RWPE1 (cell line): ENCODE results near the gene HOXD12.

Source experiments
- CTCF ChIA-PET: fragments of 350-600 bp; sonication (Branson Sonifier 250); formaldehyde crosslinking; extraction: SDS; loops from one replicate; lab custom pipeline; 2021; lab: Yijun Ruan, JAX
- POLR2A ChIA-PET: fragments of 400-600 bp; formaldehyde crosslinking; extraction: SDS; loops from one replicate; lab custom pipeline; 2020; ENCODE audit warnings: antibody characterized with exemption; ENCODE audit not compliant: low non-redundant PET; lab: Yijun Ruan, JAX
- DNase-seq: peaks from one replicate; pipeline ENCODE4 v3.0.0; 2012; ENCODE audit warnings: low spot score
- H3K27ac ChIP-seq: fragments of 450-650 bp; 2 replicates; pipeline ENCODE4 v1.5.1; 2017
- CTCF ChIP-seq: fragments of 450-650 bp; conservative IDR thresholded peaks from 2 replicates; pipeline ENCODE4 v1.5.1; 2017; ENCODE audit warnings: low read depth, mild to moderate bottlenecking

HOXD12 gene

GRCh38 chr2:176089843-176090395 lies 9.7 kb upstream of the HOXD12 start:
- ChIA-PET POLR2A (no interaction called here), CTCF (interaction anchor here (0.6 to 0.7 kb wide), 2 partner anchors 10 to 247 kb away, joined by 3 read pairs; no protein-coding TSS in a partner anchor)
- TF ChIP-seq CTCF, result no peak
- DNase-seq, result no peak
- H3K27ac ChIP-seq, result no peak overlapping the region

GRCh38 chr2:176090862-176091261 lies 8.7 kb upstream of the HOXD12 start:
- CTCF ChIA-PET, result no interaction called here
- no peak for DNase-seq
- POLR2A ChIA-PET, result no interaction called here
- TF ChIP-seq CTCF, result no peak
- H3K27ac ChIP-seq, result no peak overlapping the region

- TF ChIP-seq CTCF, result no peak
- CTCF ChIA-PET, result interaction anchor here (0.6 to 1.3 kb wide), 4 partner anchors 18 to 888 kb away, joined by 3 to 7 read pairs (median 3); no protein-coding TSS in a partner anchor
- DNase-seq, result no peak
- peak overlapping the region; percentile 70 for H3K27ac ChIP-seq
- POLR2A ChIA-PET, result no interaction called here
Observed at GRCh38 chr2:176091329-176092258, 8.0 kb upstream of the HOXD12 start.

GRCh38 chr2:176092270-176093144 lies 7.1 kb upstream of the HOXD12 start, which contains the start of gene HOXD13:
TSS of gene HOXD13 (plus strand) at chr2:176092721. CDS start at chr2:176092891, 170 bp downstream.
- POLR2A ChIA-PET, result no interaction called here
- CTCF ChIA-PET, result interaction anchor here (0.6 to 1.3 kb wide), 6 partner anchors 12 to 889 kb away, joined by 3 to 7 read pairs (median 3); no protein-coding TSS in a partner anchor
- no peak for DNase-seq
- H3K27ac ChIP-seq, result peak within 1 kb of the TSS; percentile 70
- TF ChIP-seq CTCF, result no peak

- peak; percentile 41 for TF ChIP-seq CTCF
- H3K27ac ChIP-seq, result peak overlapping the region; percentile 70
- DNase-seq, result no peak
- CTCF ChIA-PET, result interaction anchor here (0.6 to 1.3 kb wide), 4 partner anchors 9 to 889 kb away, joined by 3 to 6 read pairs (median 4); no protein-coding TSS in a partner anchor
- POLR2A ChIA-PET, result no interaction called here
Observed at GRCh38 chr2:176093145-176093897, 6.3 kb upstream of the HOXD12 start.
